Suprapubic skin (tissue), 3 donors: ENCODE data around the gene ST6GALNAC1.

Experiments used
- CTCF ChIP-seq, 2 donors: fragments of 200-600 bp in 1 of 2; fragments of 450-650 bp in 1 of 2; sonication (generic) in 1 of 2; IDR thresholded peaks; one replicate each; pipeline ENCODE4 v1.5.1; 2016 to 2019; ENCODE audit warnings: antibody characterized with exemption in 2 of 2, mild to moderate bottlenecking in 1 of 2, moderate library complexity in 1 of 2
- POLR2A ChIP-seq, 2 donors: fragments of 450-650 bp; IDR thresholded peaks; one replicate each; pipeline ENCODE4 v1.6.1; 2017; ENCODE audit warnings: antibody characterized with exemption in 2 of 2, mild to moderate bottlenecking in 2 of 2, moderate library complexity in 2 of 2

- TF ChIP-seq CTCF (IDR thresholded peaks at IDR 0.05) (no peak), POLR2A (IDR thresholded peaks at IDR 0.05) (no peak)
Observed at GRCh38 chr17:76679239-76679638, 35.7 kb upstream of the ST6GALNAC1 start.
